SK-N-DZ (cell line): ENCODE data around the gene PDP2.
"Not testable (repeated sequence)": the region's sequence is repeated elsewhere in the genome, so short reads cannot be mapped to it uniquely, and the experiment has no call there.

Experiments used
- DNase-seq: peaks from one replicate; pipeline ENCODE4 v3.0.0-alpha.2; 2015; ENCODE audit warnings: low spot score

PDP2 gene

DNA sequence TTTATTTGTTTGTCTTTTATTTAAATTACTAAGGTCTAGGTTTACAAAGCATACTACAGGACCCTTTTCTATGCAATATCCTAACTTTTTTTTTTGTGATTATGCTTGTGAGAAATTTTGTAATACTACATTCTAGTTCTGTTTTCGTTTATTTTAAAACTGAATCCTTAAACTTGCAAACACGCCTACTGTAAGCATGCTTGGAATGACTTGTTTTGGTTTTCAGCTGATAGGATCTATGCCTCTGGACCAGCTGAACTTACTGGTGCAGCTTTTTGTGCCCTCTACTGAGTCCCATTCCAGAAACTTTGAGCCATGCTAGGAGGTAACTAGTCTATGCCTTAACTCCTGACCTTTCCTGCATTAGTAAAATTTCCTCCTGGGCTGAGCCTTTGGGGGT is 6.0 kb downstream of the PDP2 start:
- no peak for DNase-seq

DNA sequence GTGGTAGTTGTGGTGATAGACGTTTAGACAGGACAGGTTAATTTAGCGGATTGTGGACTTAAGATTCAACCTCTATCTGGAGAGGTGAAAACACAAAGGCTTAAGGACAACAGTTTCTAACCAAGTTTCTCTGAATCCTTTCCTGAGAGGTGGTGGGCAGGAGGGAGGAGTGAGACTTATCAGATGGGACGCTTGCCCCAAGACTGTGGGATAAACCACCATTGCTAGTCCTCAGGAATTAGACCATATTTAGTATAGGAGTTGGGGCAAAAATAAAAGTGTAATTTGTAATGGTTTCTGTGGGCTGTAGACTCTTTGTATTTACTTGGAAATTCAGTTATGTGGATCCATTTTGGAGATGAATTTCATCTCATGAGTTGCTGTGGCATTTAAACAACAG is 6.6 kb downstream of the PDP2 start:
- DNase-seq = no peak

DNA sequence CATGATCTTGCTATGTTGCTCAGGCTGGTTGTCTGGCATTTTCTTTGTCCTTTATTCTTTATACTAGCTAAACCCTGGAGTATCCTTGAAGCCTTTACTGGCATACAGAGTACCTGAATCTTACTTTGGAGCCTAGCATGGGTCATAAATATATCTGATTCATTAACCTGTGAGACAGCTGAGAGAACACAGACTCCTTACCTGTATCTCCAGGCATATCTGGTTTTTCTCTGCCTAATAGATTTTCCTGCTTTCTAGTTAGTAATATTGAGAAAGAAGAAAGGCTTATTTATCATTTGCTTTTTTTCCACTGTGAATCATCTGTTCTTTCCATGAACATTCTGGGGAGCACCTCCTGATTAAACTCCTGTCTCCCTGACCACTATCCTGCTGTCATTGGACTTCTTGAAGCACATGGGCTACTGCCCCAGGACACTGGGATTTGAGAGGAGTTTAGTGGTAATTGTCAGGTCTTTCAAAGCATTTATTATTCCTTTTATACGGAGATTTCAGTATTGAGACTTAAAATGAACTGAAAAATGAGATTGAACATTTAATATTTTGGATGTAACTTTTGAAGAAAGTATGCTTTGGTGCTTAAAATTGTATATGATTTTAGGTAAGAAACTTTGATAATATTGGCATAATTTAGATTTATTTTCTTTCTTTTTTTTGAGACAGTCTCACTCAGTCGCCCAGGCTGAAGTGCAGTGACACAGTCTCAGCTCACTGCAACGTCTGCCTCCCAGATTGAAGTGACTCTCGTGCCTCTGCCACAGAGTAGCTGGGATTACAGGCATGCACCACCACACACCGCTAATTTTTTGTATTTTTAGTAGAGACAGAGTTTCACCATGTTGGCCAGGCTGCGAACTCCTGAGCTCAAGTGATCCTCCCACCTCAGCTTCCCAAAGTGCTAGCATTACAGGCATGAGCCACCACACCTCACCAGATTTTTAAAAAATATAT is 8.6 kb downstream of the PDP2 start:
- DNase-seq = peak; percentile 54

DNA sequence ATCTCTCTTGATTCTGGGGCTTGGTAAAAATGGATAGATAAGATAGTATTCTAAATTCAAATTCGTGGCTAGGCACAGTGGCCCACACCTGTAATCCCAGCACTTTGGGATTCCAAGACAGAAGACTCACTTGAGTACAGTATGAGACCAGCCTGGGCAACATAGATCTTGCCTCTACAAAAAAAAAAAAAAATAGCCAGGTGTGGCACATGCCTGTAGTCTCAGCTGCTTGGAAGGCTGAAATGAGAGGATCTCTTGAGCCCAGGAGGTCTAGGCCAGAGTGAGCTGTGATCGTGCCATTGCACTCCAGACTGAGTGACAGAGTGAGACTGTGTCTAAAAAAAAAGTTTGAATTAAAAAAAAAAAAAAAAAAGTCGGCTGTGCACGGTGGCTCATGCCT is 9.3 kb downstream of the PDP2 start:
- DNase-seq = no peak

DNA sequence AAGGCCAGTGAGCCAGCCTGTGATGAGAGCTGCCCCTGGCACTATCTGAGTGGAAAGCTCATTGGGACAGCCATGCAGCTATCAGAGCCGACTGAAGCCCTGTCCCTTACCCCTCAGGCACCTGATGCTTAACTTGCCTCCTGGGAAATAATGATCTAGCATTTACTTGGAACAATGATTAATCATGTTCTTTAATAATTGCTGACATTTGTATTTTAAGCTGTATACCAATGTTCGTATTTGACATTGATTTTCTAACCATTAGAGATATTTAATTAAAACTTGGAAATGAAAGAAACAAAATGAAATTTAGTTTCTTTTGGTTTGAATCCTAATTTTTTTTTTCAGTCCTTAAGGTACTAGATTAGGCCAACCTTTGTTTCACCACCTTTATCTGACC is 10.5 kb downstream of the PDP2 start:
- no peak for DNase-seq

DNA sequence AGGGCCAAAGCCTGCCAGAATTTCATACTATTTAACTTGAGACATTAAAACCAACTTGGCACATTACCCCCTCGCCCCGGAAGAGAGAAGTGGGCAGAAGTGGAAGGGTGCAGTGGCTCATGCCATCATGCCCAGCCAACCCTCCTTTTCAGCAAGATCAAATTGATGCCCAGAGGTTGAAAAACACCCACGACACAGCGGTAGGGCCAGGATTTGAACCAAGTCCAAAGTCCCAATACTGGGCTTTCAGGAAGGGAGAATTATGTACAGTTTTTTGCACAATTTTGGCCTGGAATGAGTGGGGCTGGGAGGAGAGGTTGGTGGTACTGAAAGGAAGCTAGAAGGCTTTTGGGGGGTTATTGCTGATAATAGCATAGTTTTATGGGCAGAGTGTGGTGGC is 11.0 kb downstream of the PDP2 start:
- no peak for DNase-seq

DNA sequence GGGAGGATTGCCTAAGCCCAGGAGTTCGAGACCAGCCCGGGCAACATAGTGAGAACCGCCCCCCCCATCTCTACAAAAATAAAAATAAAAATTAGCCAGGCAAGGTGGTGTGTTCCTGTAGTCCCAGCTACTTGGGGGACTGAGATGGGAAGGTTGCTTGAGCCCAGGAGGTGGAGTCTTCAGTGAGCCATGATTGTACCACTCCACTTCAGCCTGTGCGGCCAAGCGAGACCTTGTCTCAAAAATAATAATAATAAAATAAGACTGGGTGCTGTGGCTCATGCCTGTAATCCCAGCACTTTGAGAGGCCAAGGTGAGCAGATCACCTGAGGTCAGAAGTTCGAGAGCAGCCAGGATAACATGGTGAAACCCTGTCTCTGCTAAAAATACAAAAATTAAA is 11.5 kb downstream of the PDP2 start:
- no peak for DNase-seq

DNA sequence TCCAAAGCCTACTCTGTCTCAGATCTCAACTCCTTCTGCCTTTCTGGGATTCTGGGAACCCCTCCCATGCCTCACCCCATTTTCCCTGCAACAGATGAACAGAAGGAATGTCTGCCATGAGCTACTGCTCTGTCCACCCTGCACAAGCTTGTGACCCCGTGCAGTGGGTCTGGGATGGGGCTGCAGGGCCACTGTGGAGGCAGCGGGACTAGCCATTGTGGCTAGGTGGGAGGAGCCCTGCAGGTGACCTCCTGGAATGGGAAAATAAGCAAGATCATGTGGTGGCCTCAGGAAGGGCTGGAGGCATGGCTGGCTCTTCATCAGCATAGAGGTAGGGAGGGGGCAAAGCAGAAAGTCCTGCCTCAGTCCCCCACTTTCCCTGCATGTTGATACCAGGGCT is 13.7 kb downstream of the PDP2 start:
- no peak for DNase-seq

DNA sequence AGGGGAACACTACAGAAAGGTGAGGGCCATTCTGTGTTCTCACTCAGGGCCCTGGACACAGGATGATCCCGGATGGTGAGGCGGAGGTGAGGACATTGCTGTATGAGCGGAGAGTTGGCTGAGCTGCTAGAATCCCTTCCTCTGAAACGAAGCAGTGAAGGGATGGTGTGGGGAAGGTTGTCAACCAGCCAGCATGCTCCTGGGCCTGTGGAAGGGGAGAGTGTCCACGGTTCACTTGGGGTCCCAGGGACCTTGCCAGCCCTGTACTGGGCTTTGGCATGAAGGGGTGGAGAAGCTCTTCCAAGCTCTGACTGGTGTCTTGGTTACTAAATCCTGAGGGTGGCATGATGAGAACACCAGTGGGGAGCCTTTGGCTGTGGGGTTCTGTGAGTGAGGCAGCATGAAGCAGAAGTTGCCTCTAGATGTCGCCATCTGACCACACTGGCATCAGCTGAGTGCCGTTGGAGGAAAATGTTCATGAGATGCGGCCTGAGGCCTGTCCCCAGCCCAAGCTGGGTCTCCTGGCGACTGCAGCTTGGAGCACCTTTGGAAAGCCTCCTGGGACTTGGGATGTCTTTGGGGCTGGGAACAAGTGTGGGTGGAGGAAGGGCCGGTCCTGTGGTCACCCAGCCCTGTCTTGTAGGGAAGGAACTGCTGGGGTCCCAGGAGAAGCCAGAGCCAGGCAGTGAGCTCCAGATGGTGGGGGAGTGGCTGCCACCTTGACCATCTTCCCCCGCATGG is 14.8 kb downstream of the PDP2 start:
- peak; percentile 72 for DNase-seq

DNA sequence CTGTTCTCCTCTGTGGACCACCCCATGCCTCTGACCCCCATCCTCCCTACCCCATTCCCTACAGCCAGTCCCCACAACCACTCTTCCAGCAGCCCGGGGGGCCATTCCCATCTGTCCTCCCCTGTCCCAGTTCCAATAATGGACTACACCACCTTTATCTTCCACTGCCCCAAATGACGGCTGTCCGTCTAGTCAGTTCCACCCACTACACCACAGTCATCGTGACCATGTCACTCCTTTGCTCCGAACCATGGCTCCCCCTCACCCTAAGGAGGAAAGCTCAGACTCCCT is 15.3 kb downstream of the PDP2 start:
- no peak for DNase-seq

DNA sequence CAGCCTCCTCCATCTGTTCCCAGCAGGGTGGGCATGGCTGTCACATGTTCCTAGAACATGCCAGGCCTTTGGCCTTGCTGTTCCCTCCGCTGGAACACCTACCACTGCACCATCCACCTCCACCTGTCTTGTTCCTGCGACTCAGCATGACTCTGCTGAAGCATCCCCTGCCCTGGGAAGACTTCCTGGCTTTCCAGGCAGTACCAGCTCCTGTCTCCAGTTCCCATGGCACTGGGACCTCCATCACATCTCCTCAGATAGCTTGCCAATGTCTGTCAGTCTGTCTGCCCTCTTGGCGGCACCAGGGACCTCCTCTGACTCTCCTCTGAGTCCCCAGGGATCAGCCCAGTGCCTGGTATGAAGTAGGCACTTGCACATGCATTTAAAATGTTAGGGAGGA is 15.7 kb downstream of the PDP2 start:
- no peak for DNase-seq

DNA sequence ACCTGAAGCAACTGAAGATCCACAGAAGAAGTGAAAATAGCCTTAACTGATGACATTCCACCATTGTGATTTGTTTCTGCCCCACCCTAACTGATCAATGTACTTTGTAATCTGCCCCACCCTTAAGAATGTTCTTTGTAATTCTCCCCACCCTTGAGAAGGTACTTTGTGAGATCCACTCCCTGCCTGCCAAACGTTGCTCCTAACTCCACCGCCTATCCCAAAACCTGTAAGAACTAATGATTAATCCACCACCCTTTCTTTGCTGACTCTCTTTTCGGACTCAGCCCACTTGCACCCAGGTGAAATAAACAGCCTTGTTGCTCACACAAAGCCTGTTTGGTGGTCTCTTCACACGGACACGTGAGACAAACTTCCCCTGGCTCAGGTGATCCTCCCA is 16.4 kb downstream of the PDP2 start:
- DNase-seq = not testable (repeated sequence)

DNA sequence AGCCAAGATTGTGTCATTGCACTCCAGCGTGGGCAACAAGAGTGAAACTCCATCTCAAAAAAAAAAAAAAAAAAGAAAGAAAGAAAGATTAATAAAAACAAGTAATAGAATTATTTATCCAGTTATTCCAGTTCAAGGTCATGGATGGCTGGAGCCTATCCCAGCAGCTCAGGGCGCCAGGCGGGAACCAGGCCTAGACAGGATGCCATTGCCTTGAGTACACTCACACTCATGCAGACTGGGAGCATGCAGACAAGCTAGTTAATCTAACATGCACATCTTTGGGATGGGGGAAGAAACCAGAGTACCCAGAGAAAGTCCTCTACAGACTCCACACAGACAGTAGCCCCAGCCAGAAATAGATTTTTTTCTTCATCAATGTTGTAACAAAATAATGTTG is 17.9 kb downstream of the PDP2 start:
- no peak for DNase-seq

DNA sequence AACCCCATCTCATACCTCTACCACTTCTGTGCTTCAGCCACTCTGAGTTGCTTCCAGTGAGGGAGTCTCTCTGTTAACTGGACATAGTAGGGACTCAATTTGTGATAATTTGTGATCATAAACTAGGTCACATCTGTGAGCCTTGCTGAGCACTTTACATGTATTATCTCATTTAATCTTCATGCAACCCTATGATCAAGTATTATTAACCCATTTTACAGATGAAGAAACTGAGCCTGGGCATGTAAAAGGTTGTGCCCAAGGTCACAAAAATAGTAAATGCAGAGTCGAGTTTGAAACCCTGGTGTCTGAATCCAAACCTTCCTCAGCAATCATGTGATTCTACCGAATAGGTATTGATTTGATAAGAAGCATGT is 18.6 kb downstream of the PDP2 start:
- no peak for DNase-seq

DNA sequence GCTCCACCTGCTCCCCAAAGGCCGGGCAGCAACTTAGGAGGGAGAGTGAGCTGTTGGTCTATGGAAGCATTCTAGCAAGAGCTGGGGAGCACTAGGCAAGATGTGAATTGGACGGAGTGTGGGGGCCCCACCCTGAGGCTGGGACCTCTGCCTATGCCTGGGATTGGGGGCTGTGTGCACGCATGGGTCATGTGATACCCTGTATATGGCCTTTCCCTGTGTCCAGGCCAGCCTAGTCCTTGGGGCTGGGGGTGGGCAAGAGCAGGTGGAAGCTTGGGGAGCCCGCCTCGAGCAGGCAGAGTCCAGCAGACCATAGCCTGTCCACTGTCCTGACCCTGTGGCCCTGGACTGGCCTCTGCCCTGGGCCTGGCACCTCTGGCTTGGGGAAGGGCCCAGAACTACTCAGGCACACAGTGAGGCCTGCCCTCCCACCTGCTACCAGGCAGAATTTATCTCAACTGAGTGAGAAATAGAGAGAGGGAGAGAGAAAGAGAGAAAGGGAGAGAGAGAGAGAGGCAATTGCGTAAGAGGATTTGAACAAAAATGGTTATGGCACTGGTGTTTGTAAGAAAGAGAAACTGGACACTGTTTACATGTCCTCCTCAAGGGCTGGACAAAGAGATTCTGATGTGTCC is 19.1 kb downstream of the PDP2 start:
- DNase-seq = no peak

DNA sequence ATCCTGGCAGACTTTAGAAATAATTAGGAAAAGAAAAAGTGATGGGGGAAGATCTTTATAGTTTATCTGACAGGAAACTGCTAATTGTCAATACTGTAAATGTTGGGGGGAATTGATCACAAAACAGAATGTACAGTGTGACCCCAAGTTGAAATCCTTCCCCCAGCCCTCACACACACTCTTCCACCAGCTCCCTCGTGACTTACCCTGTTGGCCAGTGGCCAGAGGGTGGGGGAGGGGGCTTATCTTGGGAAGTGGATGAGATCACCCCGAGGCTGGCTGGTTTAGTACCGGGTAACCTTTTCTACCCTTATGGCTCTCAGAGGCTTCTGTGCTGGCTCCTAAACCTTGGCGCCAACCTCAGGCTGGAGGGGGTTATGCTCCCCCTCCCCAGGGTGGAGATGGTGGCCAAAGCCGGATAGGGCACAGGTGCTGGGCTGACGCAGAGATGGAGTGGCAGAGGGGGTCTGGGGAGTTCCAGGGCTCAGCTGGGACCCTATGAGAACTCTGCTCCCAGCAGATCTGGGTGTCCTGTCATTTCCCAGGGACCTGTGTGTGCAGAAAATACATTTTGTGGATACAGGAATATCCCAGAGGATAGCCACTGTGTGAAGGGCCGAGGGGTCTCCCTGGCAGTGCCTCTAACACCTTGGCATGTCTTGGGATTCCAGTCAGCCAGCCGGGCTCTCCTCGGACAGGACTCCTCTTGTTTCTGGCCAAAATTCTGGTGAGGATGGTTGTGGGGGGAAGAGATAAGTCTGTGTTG is 19.8 kb downstream of the PDP2 start:
- peak; percentile 43 for DNase-seq

DNA sequence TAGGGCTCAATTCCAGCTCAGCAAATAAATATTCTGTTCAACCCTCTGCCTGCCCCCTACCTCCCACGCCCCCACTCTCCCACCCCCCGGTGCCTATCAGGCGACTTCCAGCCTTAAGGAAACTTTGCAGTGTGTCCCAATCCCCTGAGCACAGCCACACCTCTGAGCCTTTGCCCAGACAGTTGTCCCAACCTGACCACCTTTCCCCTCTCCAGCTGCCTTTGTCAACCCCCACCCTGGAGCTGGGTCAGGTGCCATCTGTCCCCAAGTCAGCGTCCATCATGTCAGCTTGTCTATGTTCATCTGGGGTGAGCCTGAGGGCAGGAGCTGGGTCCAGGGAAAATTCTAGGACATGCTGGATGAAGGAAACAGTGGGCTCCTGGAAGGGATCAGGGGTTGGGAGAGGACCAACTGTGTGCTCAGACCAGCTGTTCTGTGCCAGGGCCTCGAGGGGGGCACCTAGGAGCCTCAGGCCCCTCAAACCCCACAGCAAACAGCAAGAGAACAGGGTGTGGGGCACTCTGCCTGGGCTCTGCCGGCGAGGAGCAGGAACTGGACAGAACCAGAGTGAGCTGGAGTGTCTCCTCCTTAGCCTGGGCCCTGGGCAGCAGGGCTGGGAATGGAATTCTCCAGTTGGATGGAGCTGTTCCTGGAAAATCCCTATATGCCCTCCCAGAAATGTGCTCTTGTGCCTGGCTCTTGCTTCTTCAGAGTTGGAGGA is 20.6 kb downstream of the PDP2 start:
- no peak for DNase-seq

DNA sequence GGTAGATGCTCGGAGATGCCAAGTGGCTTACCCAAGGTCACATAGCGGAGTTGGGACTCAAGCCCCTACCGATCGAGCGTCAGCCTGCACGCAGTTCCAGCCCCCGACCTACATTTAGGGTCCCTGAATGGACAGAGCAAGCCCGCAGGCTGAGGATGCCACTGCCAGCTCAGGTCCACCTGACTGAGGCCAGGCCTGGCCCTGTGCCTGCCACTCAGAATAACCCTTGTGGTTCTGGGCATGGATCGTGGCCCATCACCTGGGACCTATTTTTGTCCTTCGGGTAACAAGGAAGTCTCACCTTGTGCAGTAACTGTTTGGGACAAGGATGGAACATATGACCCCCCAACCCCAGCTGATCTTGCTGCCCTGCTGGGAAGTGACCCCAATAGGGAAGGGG is 21.3 kb downstream of the PDP2 start:
- DNase-seq = no peak

DNA sequence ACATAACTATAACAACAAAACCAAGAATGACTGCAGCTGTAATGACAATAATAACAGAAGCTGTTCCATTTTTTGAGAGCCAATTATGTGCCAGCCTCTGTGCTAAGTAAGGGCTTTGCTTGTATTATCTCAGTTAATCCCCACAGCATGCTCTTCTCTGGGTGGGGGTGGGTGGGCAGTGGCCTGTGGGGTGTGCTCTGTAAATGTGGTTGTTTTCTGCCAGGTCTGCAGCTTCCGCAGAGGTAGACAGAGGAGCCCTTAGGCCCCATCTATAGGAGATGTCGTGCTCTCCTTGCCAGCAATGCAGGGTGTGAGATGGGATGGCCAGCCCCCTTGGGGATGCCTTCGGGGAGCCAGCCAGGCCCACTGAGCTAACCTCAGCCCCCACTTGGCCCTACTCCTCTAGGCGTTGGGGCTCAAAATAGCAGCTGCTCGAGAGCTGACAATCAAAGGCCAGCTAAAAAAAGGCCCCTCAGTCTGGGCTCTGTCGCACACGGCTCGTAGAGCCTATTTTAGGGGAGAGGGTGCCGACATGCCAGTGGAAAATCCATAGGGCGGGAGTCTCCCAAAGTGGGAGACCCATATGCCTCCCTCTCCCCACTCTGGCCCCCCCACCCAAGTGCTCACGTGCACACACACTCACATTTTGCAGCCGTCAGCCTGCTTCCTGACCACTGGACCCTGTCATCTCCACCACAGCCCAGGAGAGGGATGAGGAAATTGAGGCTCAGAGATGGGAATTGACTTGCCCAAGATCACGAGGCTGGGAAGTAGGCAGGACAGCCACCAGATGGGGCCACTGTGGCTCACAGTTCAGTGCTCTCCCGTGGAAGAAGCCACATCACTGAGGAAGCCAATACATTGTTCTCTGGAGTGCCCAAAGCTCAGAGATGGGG is 22.6 kb downstream of the PDP2 start:
- DNase-seq = no peak
